ENCODE data around the gene TMEM214.

The TMEM214 gene

DNA sequence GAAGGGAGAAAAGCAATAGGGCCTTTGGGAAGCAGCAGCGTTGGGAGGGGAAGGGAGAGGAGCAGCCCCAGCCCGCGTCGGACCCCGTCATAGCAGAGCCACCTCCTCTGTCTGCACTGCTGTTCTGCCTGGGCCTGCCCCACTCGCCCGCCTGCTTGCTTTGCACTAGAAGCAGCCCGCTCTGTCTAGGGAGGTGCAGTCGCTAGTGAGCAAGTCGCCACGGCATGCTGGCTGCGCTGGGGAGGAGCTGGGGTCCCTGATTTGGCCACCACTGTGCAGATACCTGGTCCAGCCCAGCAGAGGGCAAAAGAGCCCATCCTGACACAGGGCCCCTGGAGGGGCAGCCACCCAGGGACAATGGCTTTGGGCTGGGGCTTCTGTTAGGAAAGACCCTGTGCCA lies 8.0 kb upstream of the TMEM214 start:
- H2AFZ ChIP-seq, result no peak overlapping the region
- no peaks in the 10 kb centered on the region for H3K36me3 ChIP-seq (ENCODE audit: control insufficient read depth, insufficient read depth, low read length)
- no peaks in the 10 kb centered on the region for H3K4me1 ChIP-seq
- no peak overlapping the region for H3K9ac ChIP-seq
- no peaks in the 10 kb centered on the region for H3K9me3 ChIP-seq (ENCODE audit: control insufficient read depth, low read length)
- H3K79me2 ChIP-seq, result peaks cover 22% of the 10 kb centered on the region
- H3K4me2 ChIP-seq (ENCODE audit: low read length), result no peak overlapping the region
- no peak overlapping the region for H3K27ac ChIP-seq
- no peak overlapping the region for H3K4me3 ChIP-seq (ENCODE audit: low read depth, low read length)
- TF ChIP-seq, protein P1, sequence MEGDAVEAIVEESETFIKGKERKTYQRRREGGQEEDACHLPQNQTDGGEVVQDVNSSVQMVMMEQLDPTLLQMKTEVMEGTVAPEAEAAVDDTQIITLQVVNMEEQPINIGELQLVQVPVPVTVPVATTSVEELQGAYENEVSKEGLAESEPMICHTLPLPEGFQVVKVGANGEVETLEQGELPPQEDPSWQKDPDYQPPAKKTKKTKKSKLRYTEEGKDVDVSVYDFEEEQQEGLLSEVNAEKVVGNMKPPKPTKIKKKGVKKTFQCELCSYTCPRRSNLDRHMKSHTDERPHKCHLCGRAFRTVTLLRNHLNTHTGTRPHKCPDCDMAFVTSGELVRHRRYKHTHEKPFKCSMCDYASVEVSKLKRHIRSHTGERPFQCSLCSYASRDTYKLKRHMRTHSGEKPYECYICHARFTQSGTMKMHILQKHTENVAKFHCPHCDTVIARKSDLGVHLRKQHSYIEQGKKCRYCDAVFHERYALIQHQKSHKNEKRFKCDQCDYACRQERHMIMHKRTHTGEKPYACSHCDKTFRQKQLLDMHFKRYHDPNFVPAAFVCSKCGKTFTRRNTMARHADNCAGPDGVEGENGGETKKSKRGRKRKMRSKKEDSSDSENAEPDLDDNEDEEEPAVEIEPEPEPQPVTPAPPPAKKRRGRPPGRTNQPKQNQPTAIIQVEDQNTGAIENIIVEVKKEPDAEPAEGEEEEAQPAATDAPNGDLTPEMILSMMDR (IDR thresholded peaks at IDR 0.05), result no peak
- H3K27me3 ChIP-seq (ENCODE audit: control insufficient read depth, insufficient read depth, low read length), result no peaks in the 10 kb centered on the region

DNA sequence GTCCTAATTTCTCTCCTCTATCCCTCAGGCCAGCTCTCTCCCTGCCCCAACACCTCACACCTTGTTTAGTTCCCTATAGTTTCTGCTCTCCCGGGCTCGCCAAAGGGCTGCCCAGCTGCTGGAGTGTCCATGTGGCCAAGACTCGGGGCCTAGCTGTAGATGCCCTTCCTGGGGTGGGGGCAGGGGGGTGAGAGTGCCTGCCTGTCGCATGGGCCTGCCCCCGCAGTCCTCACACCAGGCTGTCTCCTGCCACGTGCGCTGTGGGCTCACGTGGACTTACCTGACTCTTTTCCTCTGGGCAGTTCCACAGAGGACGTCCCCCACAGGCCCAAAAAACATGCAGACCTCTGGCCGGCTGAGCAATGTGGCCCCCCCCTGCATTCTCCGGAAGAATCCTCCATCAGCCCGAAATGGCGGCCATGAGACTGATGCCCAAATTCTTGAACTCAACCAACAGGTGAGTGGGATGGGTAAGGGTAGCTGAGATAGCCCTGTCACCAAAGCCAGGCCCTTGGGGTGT lies 7.4 kb upstream of the TMEM214 start:
- Histone ChIP-seq H3K9me3 (ENCODE audit: control insufficient read depth, low read length) (no peaks in the 10 kb centered on the region), H3K27ac (no peak overlapping the region), H3K79me2 (peaks cover 19% of the 10 kb centered on the region), H3K4me3 (ENCODE audit: low read depth, low read length) (no peak overlapping the region), H3K4me1 (no peaks in the 10 kb centered on the region), H3K36me3 (ENCODE audit: control insufficient read depth, insufficient read depth, low read length) (no peaks in the 10 kb centered on the region), H2AFZ (no peak overlapping the region), H3K4me2 (ENCODE audit: low read length) (no peak overlapping the region), H3K27me3 (ENCODE audit: control insufficient read depth, insufficient read depth, low read length) (no peaks in the 10 kb centered on the region), H3K9ac (no peak overlapping the region)
- TF ChIP-seq, protein P1 (IDR thresholded peaks at IDR 0.05), result no peak

DNA sequence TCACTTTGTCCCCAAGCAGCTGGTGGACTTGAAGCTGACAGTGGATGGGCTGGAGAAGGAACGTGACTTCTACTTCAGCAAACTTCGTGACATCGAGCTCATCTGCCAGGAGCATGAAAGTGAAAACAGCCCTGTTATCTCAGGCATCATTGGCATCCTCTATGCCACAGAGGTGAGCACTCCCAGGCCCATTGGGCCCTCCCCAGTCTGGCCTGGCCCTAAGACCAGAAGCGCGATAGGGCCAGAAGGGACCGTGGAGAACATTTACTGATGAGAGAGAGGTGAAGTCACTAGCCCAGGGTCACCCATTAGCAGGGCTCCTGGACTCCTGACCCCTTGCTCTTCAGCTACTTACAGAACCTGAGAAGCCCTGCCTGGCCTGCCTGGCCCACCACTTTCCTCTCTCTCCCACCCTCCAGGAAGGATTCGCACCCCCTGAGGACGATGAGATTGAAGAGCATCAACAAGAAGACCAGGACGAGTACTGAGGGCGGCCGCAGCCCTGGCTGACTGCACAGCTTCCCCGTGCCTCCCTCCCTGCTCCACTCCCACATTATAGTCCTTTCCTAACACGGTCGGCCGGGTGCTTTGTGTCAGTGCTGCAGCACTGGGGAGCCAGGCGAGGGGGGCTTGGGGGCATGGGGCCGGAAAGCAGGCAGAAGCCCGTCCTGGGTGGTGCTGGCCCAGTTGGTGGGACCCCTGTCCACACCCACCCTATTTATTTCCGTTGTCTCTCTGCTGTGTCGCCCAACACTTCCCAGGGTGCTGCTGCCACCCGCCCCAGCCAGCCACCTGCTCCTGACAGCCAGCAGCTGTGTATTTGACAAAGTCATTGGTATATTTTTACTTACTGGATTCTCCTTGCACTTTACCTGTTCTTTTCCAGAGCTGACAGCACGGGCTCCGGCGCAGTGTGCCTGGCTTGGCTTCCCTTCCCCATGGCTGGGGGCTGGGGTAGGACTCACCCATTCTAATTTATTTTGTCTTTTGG lies 6.6 kb upstream of the TMEM214 start:
- TF ChIP-seq, protein P1 (IDR thresholded peaks at IDR 0.05), result no peak
- no peaks in the 10 kb centered on the region for H3K27me3 ChIP-seq (ENCODE audit: control insufficient read depth, insufficient read depth, low read length)
- no peak overlapping the region for H2AFZ ChIP-seq
- no peaks in the 10 kb centered on the region for H3K36me3 ChIP-seq (ENCODE audit: control insufficient read depth, insufficient read depth, low read length)
- no peak overlapping the region for H3K9ac ChIP-seq
- H3K9me3 ChIP-seq (ENCODE audit: control insufficient read depth, low read length), result no peaks in the 10 kb centered on the region
- no peak overlapping the region for H3K4me2 ChIP-seq (ENCODE audit: low read length)
- no peak overlapping the region for H3K27ac ChIP-seq
- H3K4me1 ChIP-seq, result no peaks in the 10 kb centered on the region
- H3K4me3 ChIP-seq (ENCODE audit: low read depth, low read length), result no peak overlapping the region
- peaks cover 16% of the 10 kb centered on the region for H3K79me2 ChIP-seq

DNA sequence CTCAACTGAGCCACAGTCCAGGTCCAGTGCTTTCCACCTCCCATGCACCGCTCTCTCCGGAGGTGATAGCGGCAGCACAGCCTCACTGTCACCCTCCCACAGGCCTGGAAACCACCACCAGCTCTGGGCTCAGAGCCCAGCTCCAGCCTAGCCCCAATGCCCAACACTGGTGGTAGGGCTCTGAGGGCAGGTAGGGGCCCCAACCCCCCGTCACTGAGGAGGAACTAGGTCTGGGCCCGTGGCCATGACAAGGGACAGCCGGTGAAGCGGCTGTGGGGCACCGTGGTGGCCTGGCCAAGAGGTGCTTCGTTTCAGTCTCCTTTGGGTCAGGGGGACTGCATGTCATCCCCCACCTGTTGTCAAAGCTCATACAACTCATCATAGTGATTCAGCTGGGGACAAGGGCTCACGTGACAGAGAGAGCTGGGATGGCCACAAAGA lies 5.5 kb upstream of the TMEM214 start:
- TF ChIP-seq, protein P1 (IDR thresholded peaks at IDR 0.05), result no peak
- no peak overlapping the region for H3K4me3 ChIP-seq (ENCODE audit: low read depth, low read length)
- peaks cover 3% of the 10 kb centered on the region for H3K4me1 ChIP-seq
- no peaks in the 10 kb centered on the region for H3K27me3 ChIP-seq (ENCODE audit: control insufficient read depth, insufficient read depth, low read length)
- no peaks in the 10 kb centered on the region for H3K9me3 ChIP-seq (ENCODE audit: control insufficient read depth, low read length)
- H2AFZ ChIP-seq, result no peak overlapping the region
- no peak overlapping the region for H3K4me2 ChIP-seq (ENCODE audit: low read length)
- H3K27ac ChIP-seq, result no peak overlapping the region
- H3K36me3 ChIP-seq (ENCODE audit: control insufficient read depth, insufficient read depth, low read length), result no peaks in the 10 kb centered on the region
- H3K79me2 ChIP-seq, result peaks cover 11% of the 10 kb centered on the region
- H3K9ac ChIP-seq, result no peak overlapping the region

Data from parathyroid adenoma (tissue), 2 donors.